H1 (cell line): Measurements from ENCODE around the gene TFF2. TPM values are rescaled to one million over a fixed set of nuclear protein-coding genes. Genes with fewer than 3 reads are reported as not detected.
A peak's percentile ranks its signal among the peaks of the same experiment; 100 is the strongest.

ENCODE experiments used
- CTCF ChIA-PET: fragments of 300-600 bp; sonication (Branson Sonifier 250); formaldehyde crosslinking; loops from one replicate; lab custom pipeline; 2021; ENCODE audit not compliant: partially characterized antibody; lab: Charles Lee
- POLR2A ChIA-PET: fragments of 300-600 bp; sonication (Branson Sonifier 250); formaldehyde crosslinking; loops from one replicate; lab custom pipeline; 2021; ENCODE audit warnings: inconsistent platforms; ENCODE audit not compliant: partially characterized antibody; lab: Charles Lee
- DNase-seq, 2 experiments: peaks; one replicate each; pipeline versions ENCODE4 v3.0.0 to v3.0.0-alpha.2; 2010 to 2022; ENCODE audit warnings: low spot score in 2 of 2, low read depth in 1 of 2, mixed read lengths in 1 of 2
- FAIRE-seq: peaks from 2 replicates; lab custom pipeline; 2011; peaks lifted over from hg19 to GRCh38; lab: Jason Lieb, UNC
- H2AFZ ChIP-seq: 2 replicates; pipeline ENCODE4 v1.8.1; 2012; ENCODE audit warnings: low read length, inconsistent platforms
- H2AK5ac ChIP-seq: 2 replicates; pipeline ENCODE4 v1.6.1; 2013; ENCODE audit warnings: low read depth, low read length
- H2BK120ac ChIP-seq: replicated peaks from 2 replicates; pipeline ENCODE3; 2013; ENCODE audit warnings: low read depth, low read length, inconsistent platforms
- H2BK12ac ChIP-seq: 2 replicates; pipeline ENCODE4 v1.6.1; 2013; ENCODE audit warnings: low read depth, low read length
- H2BK15ac ChIP-seq: 2 replicates; pipeline ENCODE4 v1.6.1; 2013; ENCODE audit warnings: low read length
- H2BK20ac ChIP-seq: 2 replicates; pipeline ENCODE4 v1.6.1; 2013; ENCODE audit warnings: low read length
- H2BK5ac ChIP-seq: 2 replicates; pipeline ENCODE4 v1.6.1; 2013; ENCODE audit warnings: low read depth, low read length
- H3K14ac ChIP-seq: 2 replicates; pipeline ENCODE4 v1.6.1; 2013; ENCODE audit warnings: inconsistent platforms; ENCODE audit not compliant: insufficient read length
- H3K18ac ChIP-seq: 2 replicates; pipeline ENCODE4 v1.6.1; 2013; ENCODE audit warnings: low read length; ENCODE audit errors: extremely low read depth
- H3K23ac ChIP-seq: 2 replicates; pipeline ENCODE4 v1.6.1; 2013; ENCODE audit warnings: inconsistent platforms; ENCODE audit not compliant: insufficient read length
- H3K23me2 ChIP-seq: 2 replicates; pipeline ENCODE4 v1.6.1; 2013; ENCODE audit warnings: low read depth, low read length
- H3K27ac ChIP-seq: 2 replicates; pipeline ENCODE4 v1.6.1; 2011; ENCODE audit warnings: low read depth, low read length, inconsistent platforms
- H3K27me3 ChIP-seq, 4 experiments: replicated peaks in 1 of 4; 1 replicate in 1 of 4; 2 replicates in 3 of 4; pipeline versions ENCODE4 v1.6.1 to v1.8.1; 2011 to 2013; ENCODE audit warnings: low read length in 3 of 4, mild to moderate bottlenecking in 3 of 4, inconsistent platforms in 2 of 4, mixed read lengths in 2 of 4, moderate library complexity in 1 of 4; ENCODE audit not compliant: control insufficient read depth in 3 of 4, insufficient read depth in 3 of 4; ENCODE audit errors: extremely low read depth in 1 of 4
- H3K36me3 ChIP-seq, 4 experiments: 2 replicates each; pipeline versions ENCODE4 v1.6.1 to v1.8.1; 2011 to 2013; ENCODE audit warnings: mild to moderate bottlenecking in 4 of 4, low read length in 3 of 4, moderate library complexity in 2 of 4, control low read depth in 1 of 4, inconsistent platforms in 1 of 4; ENCODE audit not compliant: insufficient read depth in 4 of 4, control insufficient read depth in 2 of 4
- H3K4ac ChIP-seq: replicated peaks from 2 replicates; pipeline ENCODE3; 2013; ENCODE audit warnings: low read length, low read depth, mixed read lengths, inconsistent platforms; ENCODE audit not compliant: insufficient read length
- H3K4me1 ChIP-seq, 4 experiments: replicated peaks in 1 of 4; 1 replicate in 1 of 4; 2 replicates in 3 of 4; pipeline versions ENCODE4 v1.6.1 to v1.8.1; 2011 to 2013; ENCODE audit warnings: low read length in 3 of 4, inconsistent platforms in 2 of 4, mixed read lengths in 1 of 4; ENCODE audit not compliant: insufficient read depth in 4 of 4, control insufficient read depth in 3 of 4
- H3K4me2 ChIP-seq, 2 experiments: 2 replicates each; pipeline versions ENCODE4 v1.6.1 to v1.8.1; 2011 to 2013; ENCODE audit warnings: low read depth in 2 of 2, low read length in 2 of 2, control low read depth in 1 of 2, inconsistent platforms in 1 of 2, mild to moderate bottlenecking in 1 of 2; ENCODE audit not compliant: insufficient read depth in 1 of 2
- H3K4me3 ChIP-seq, 4 experiments: fragments of 200-600, 300-600 bp in 1 of 4; sonication (generic), shearing (Covaris generic), sonication (Bioruptor Twin) in 1 of 4; 2 replicates each; pipeline versions ENCODE4 v1.5.1 to v1.8.1; 2011 to 2016; ENCODE audit warnings: low read length in 4 of 4, low read depth in 3 of 4, control low read depth in 2 of 4, inconsistent platforms in 2 of 4, mild to moderate bottlenecking in 2 of 4, mixed read lengths in 1 of 4, moderate library complexity in 1 of 4; ENCODE audit not compliant: insufficient read depth in 2 of 4; ENCODE audit errors: extremely low read depth in 1 of 4
- H3K56ac ChIP-seq: replicated peaks from 2 replicates; pipeline ENCODE3; 2013; ENCODE audit warnings: low read depth, mild to moderate bottlenecking, mixed read lengths, low read length, inconsistent platforms; ENCODE audit not compliant: insufficient read length
- H3K79me1 ChIP-seq: 2 replicates; pipeline ENCODE4 v1.6.1; 2013; ENCODE audit warnings: low read depth, low read length, control low read depth
- H3K79me2 ChIP-seq, 2 experiments: 2 replicates each; pipeline versions ENCODE4 v1.6.1 to v1.8.1; 2012 to 2013; ENCODE audit warnings: low read length in 2 of 2, mild to moderate bottlenecking in 2 of 2, inconsistent platforms in 1 of 2; ENCODE audit not compliant: insufficient read depth in 2 of 2, control insufficient read depth in 1 of 2
- H3K9ac ChIP-seq, 4 experiments: replicated peaks in 1 of 4; 1 replicate in 1 of 4; 2 replicates in 3 of 4; pipeline versions ENCODE4 v1.6.1 to v1.8.1; 2011 to 2013; ENCODE audit warnings: low read depth in 3 of 4, low read length in 3 of 4, control low read depth in 2 of 4, mild to moderate bottlenecking in 2 of 4, moderate library complexity in 2 of 4, inconsistent platforms in 1 of 4; ENCODE audit errors: extremely low read depth in 1 of 4
- H3K9me3 ChIP-seq, 2 experiments: 2 replicates each; pipeline versions ENCODE4 v1.6.1 to v1.8.1; 2012 to 2013; ENCODE audit warnings: mild to moderate bottlenecking in 2 of 2, moderate library complexity in 2 of 2, control low read depth in 1 of 2, inconsistent platforms in 1 of 2, low read depth in 1 of 2, low read length in 1 of 2, mixed read lengths in 1 of 2; ENCODE audit not compliant: insufficient read depth in 2 of 2
- H4K20me1 ChIP-seq, 2 experiments: replicated peaks in 1 of 2; 2 replicates each; pipeline versions ENCODE3 to v1.8.1; 2011 to 2013; ENCODE audit warnings: inconsistent platforms in 2 of 2, low read length in 2 of 2, mild to moderate bottlenecking in 1 of 2; ENCODE audit not compliant: insufficient read depth in 2 of 2, control insufficient read depth in 1 of 2
- H4K5ac ChIP-seq: 2 replicates; pipeline ENCODE4 v1.6.1; 2013; ENCODE audit warnings: low read length, low read depth, mixed read lengths, inconsistent platforms; ENCODE audit not compliant: insufficient read length
- H4K8ac ChIP-seq: 2 replicates; pipeline ENCODE4 v1.8.0; 2013; ENCODE audit warnings: mild to moderate bottlenecking, moderate library complexity, low read length, inconsistent platforms; ENCODE audit not compliant: insufficient read depth; ENCODE audit errors: extremely low read depth
- H4K91ac ChIP-seq: replicated peaks from 2 replicates; pipeline ENCODE3; 2013; ENCODE audit warnings: low read length, mixed read lengths, inconsistent platforms; ENCODE audit not compliant: insufficient read length
- WGBS, 2 experiments: shearing (Covaris generic) in 1 of 2; methylation state at CpG; one replicate each; pipeline versions ENCODE4 v1.1.6 to v1.1.7; 2013 to 2015; ENCODE audit warnings: low lambda C conversion rate in 2 of 2, mixed read lengths in 2 of 2, inconsistent platforms in 1 of 2, low coverage in 1 of 2, missing lambda C conversion rate in 1 of 2; ENCODE audit not compliant: insufficient replicate concordance in 2 of 2, insufficient coverage in 1 of 2, insufficient read length in 1 of 2; ENCODE audit errors: extremely low coverage in 1 of 2, missing lambda C conversion rate in 1 of 2; 5-methylcytosine and 5-hydroxymethylcytosine counted together
- polyA plus RNA-seq, 7 experiments: library from polyadenylated mRNA; depleted of rRNA in 3 of 7; stranded (reverse) in 5 of 7; unstranded in 2 of 7; fragments of >200 nt in 5 of 7; fragments of 200-250 nt in 2 of 7; gene quantifications; 1 replicate in 5 of 7; 2 replicates in 1 of 7; 4 replicates in 1 of 7; pipeline versions ENCODE4 v1.2.1 to v1.2.3, GENCODE V29; 2011 to 2013; ENCODE audit warnings: missing spikeins in 2 of 7, mixed read lengths in 2 of 7
- total RNA-seq: library from RNA; stranded (reverse); fragmentation: NEBNext Ultra II Directional; extraction: Animal tissue kit (Norgen Biotek cat#: 25700); gene quantifications from 2 replicates; pipeline ENCODE4 v1.2.1, GENCODE V29; 2021

TFF2 gene
- total and polyA plus RNA-seq, 2 of the 8 experiments (the other 6 are each of a cell fraction or from before 2014, with no cell fraction given), result not detected

GRCh38 chr21:42319376-42319775 is 31.4 kb downstream of the TFF2 start:
- H3K4me1 ChIP-seq, result peaks cover 4 to 19% (median 11%) of the 10 kb centered on the region in 4 experiments
- WGBS, 2 experiments, result 83% methylated on average over 10 of the region's 10 CpGs; no CpG with 5 or more reads in 1 of the 2 experiments
- no peak overlapping the region for H3K4me3 ChIP-seq
- no peak overlapping the region for H2BK120ac ChIP-seq
- no peaks in the 10 kb centered on the region for H3K79me1 ChIP-seq
- H3K23ac ChIP-seq, result no peak overlapping the region
- H4K91ac ChIP-seq, result peak overlapping the region; percentile 39
- no peak overlapping the region for H4K8ac ChIP-seq
- DNase-seq, result no peak
- H3K27ac ChIP-seq, result no peak overlapping the region
- H2BK15ac ChIP-seq, result peak overlapping the region; percentile 25; the same call in 1 of the 2 replicates
- no peaks in the 10 kb centered on the region for H3K27me3 ChIP-seq
- H2BK12ac ChIP-seq, result peak overlapping the region; percentile 80; the same call in 1 of the 2 replicates
- no peak overlapping the region for H4K5ac ChIP-seq
- H2BK5ac ChIP-seq, result 0 out of 2 replicates have a peak overlapping the region, but pooled peaks have one; percentile 66
- no peak overlapping the region for H2AFZ ChIP-seq
- no peaks in the 10 kb centered on the region for H3K9me3 ChIP-seq
- H3K18ac ChIP-seq, result no peak overlapping the region
- H2BK20ac ChIP-seq, result 0 out of 2 replicates have a peak overlapping the region, but pooled peaks have one; percentile 86
- no peaks in the 10 kb centered on the region for H3K23me2 ChIP-seq
- no peaks in the 10 kb centered on the region for H3K36me3 ChIP-seq
- H4K20me1 ChIP-seq, result no peaks in the 10 kb centered on the region
- H3K4ac ChIP-seq, result no peak overlapping the region
- POLR2A ChIA-PET, result no interaction called here
- no peak overlapping the region for H3K56ac ChIP-seq
- H3K4me2 ChIP-seq, result no peak overlapping the region
- no peak overlapping the region for H3K9ac ChIP-seq
- H3K14ac ChIP-seq, result no peak overlapping the region
- no peaks in the 10 kb centered on the region for H3K79me2 ChIP-seq
- FAIRE-seq, result no peak
- H2AK5ac ChIP-seq, result peak overlapping the region; percentile 53; the same call in 1 of the 2 replicates
- CTCF ChIA-PET, result interaction anchor here (1.3 to 14.3 kb wide), 5 partner anchors 9 to 60 kb away, joined by 5 to 137 read pairs (median 9); no protein-coding TSS in a partner anchor
